Measurements from ENCODE around the gene ARHGAP26. TPM values are rescaled to one million over a fixed set of nuclear protein-coding genes. Genes with fewer than 3 reads are reported as not detected.

The ARHGAP26 gene
- total and polyA plus RNA-seq, 4 donors: 1.8 to 16.7 (median 4.1) TPM

DNA sequence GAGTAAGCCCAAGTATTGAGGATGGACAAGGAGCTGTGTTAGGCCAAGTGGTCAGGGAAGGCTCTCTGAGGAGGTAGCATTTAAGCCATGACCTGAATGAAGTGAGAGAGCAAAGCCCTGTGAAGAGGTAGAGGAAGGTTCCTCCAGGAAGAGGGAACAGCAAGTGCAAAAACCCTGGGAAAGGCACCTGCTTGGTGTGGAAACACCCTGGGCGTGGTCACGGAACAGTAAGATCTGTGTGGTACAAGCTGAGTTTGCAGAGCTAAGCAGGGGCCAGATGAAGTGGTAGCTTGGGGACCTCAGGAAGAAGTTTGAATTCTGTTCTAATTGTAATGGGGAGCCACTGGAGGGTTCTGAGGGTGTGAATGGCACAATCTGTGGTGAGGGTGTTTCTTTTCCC is 310.2 kb downstream of the ARHGAP26 start:
- no peak for TF ChIP-seq HNF4A (conservative IDR thresholded peaks at IDR 0.05)
- TF ChIP-seq TAF1 (conservative IDR thresholded peaks at IDR 0.05): no peak
- Histone ChIP-seq H3K36me3 (ENCODE audit: control insufficient read depth in 4 of 4, insufficient read depth in 3 of 4, low read depth in 1 of 4, low read length in 3 of 4) (no peaks in the 10 kb centered on the region), H3K27me3 (ENCODE audit: control insufficient read depth in 4 of 4, insufficient read depth in 4 of 4, low read length in 3 of 4) (no peaks in the 10 kb centered on the region), H3K27ac (ENCODE audit: low read depth in 1 of 2, low read length in 2 of 2) (no peak overlapping the region), H3K9me3 (ENCODE audit: control insufficient read depth in 4 of 4, low read length in 3 of 4) (no peaks in the 10 kb centered on the region), H3K4me1 (ENCODE audit: control insufficient read depth in 4 of 4, insufficient read depth in 4 of 4, low read length in 3 of 4) (no peaks in the 10 kb centered on the region), H3K9ac (ENCODE audit: low read depth in 1 of 2, low read length in 2 of 2) (no peak overlapping the region), H3K4me3 (ENCODE audit: low read depth in 1 of 3, low read length in 3 of 3) (no peak overlapping the region)
- WGBS: 91% methylated on average over 2 of the region's 2 CpGs
- DNase-seq (ENCODE audit: low spot score): no peak

DNA sequence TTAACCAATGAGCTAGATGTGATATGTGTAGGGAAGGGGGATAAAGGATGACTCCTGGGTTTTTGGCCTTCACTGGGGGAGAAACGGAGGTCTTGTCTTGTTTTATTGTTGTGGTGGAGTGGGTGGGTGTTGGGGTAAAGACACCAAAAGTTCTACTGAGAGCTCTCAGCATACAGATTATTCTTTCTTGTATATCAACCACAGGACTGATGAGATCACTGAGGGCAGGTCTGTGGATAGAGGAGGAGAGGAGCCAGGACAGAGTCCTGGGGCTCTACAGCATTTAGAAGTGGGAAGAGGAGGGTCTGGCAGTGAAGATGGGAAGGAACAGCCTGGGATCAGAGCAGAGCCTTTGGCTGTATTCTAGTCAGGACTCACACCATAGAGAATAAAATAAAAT is 310.8 kb downstream of the ARHGAP26 start:
- Histone ChIP-seq H3K9ac (ENCODE audit: low read depth in 1 of 2, low read length in 2 of 2) (no peak overlapping the region), H3K4me3 (ENCODE audit: low read depth in 1 of 3, low read length in 3 of 3) (no peak overlapping the region), H3K4me1 (ENCODE audit: control insufficient read depth in 4 of 4, insufficient read depth in 4 of 4, low read length in 3 of 4) (no peaks in the 10 kb centered on the region), H3K27me3 (ENCODE audit: control insufficient read depth in 4 of 4, insufficient read depth in 4 of 4, low read length in 3 of 4) (no peaks in the 10 kb centered on the region), H3K27ac (ENCODE audit: low read depth in 1 of 2, low read length in 2 of 2) (no peak overlapping the region), H3K36me3 (ENCODE audit: control insufficient read depth in 4 of 4, insufficient read depth in 3 of 4, low read depth in 1 of 4, low read length in 3 of 4) (no peaks in the 10 kb centered on the region), H3K9me3 (ENCODE audit: control insufficient read depth in 4 of 4, low read length in 3 of 4) (no peaks in the 10 kb centered on the region)
- WGBS: 93% methylated on average over 1 of the region's 1 CpG
- no peak for DNase-seq (ENCODE audit: low spot score)
- TF ChIP-seq SP1 (IDR thresholded peaks at IDR 0.05): no peak
- no peak for TF ChIP-seq JUND (IDR thresholded peaks at IDR 0.05)
- TF ChIP-seq NR2F2 (IDR thresholded peaks at IDR 0.05): no peak
- TF ChIP-seq EGR1 (IDR thresholded peaks at IDR 0.05; ENCODE audit: low read depth in 2 of 2): no peak
- no peak for TF ChIP-seq TAF1 (conservative IDR thresholded peaks at IDR 0.05)
- no peak for TF ChIP-seq HNF4G (IDR thresholded peaks at IDR 0.05)
- no peak for TF ChIP-seq RXRA (IDR thresholded peaks at IDR 0.05)
- TF ChIP-seq RAD21 (IDR thresholded peaks at IDR 0.05): no peak
- no peak for TF ChIP-seq YY1 (IDR thresholded peaks at IDR 0.05)
- TF ChIP-seq HNF4A (conservative IDR thresholded peaks at IDR 0.05): no peak
- TF ChIP-seq, protein P1, sequence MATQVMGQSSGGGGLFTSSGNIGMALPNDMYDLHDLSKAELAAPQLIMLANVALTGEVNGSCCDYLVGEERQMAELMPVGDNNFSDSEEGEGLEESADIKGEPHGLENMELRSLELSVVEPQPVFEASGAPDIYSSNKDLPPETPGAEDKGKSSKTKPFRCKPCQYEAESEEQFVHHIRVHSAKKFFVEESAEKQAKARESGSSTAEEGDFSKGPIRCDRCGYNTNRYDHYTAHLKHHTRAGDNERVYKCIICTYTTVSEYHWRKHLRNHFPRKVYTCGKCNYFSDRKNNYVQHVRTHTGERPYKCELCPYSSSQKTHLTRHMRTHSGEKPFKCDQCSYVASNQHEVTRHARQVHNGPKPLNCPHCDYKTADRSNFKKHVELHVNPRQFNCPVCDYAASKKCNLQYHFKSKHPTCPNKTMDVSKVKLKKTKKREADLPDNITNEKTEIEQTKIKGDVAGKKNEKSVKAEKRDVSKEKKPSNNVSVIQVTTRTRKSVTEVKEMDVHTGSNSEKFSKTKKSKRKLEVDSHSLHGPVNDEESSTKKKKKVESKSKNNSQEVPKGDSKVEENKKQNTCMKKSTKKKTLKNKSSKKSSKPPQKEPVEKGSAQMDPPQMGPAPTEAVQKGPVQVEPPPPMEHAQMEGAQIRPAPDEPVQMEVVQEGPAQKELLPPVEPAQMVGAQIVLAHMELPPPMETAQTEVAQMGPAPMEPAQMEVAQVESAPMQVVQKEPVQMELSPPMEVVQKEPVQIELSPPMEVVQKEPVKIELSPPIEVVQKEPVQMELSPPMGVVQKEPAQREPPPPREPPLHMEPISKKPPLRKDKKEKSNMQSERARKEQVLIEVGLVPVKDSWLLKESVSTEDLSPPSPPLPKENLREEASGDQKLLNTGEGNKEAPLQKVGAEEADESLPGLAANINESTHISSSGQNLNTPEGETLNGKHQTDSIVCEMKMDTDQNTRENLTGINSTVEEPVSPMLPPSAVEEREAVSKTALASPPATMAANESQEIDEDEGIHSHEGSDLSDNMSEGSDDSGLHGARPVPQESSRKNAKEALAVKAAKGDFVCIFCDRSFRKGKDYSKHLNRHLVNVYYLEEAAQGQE (IDR thresholded peaks at IDR 0.05): no peak
- TF ChIP-seq, protein P2, sequence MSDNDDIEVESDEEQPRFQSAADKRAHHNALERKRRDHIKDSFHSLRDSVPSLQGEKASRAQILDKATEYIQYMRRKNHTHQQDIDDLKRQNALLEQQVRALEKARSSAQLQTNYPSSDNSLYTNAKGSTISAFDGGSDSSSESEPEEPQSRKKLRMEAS (IDR thresholded peaks at IDR 0.05): no peak
- TF ChIP-seq FOXA1 (IDR thresholded peaks at IDR 0.05): no peak
- no peak for TF ChIP-seq FOXA2 (IDR thresholded peaks at IDR 0.05)
- TF ChIP-seq, protein P3, sequence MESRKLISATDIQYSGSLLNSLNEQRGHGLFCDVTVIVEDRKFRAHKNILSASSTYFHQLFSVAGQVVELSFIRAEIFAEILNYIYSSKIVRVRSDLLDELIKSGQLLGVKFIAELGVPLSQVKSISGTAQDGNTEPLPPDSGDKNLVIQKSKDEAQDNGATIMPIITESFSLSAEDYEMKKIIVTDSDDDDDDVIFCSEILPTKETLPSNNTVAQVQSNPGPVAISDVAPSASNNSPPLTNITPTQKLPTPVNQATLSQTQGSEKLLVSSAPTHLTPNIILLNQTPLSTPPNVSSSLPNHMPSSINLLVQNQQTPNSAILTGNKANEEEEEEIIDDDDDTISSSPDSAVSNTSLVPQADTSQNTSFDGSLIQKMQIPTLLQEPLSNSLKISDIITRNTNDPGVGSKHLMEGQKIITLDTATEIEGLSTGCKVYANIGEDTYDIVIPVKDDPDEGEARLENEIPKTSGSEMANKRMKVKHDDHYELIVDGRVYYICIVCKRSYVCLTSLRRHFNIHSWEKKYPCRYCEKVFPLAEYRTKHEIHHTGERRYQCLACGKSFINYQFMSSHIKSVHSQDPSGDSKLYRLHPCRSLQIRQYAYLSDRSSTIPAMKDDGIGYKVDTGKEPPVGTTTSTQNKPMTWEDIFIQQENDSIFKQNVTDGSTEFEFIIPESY (IDR thresholded peaks at IDR 0.05): no peak

DNA sequence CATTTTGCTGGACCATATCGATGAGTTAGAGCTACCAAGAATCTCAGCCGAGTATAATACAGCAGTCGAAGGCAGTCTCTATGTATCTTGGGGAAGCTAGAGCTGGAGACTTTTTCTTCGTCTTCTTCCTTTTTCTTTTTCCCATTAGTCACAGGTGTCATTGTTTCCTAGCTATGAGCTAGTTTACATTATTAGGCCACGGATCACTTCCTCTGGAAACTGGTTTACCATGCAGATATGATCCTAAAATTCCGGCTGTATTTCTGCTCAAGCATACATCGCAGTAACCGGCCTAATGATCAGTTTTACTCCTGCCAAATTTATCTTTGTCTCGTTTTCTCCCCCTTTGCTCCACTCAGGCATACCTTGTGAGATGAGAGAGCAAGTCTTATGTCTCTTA is 312.8 kb downstream of the ARHGAP26 start:
- Histone ChIP-seq H3K27me3 (ENCODE audit: control insufficient read depth in 4 of 4, insufficient read depth in 4 of 4, low read length in 3 of 4) (no peaks in the 10 kb centered on the region), H3K36me3 (ENCODE audit: control insufficient read depth in 4 of 4, insufficient read depth in 3 of 4, low read depth in 1 of 4, low read length in 3 of 4) (no peaks in the 10 kb centered on the region), H3K9ac (ENCODE audit: low read depth in 1 of 2, low read length in 2 of 2) (no peak overlapping the region), H3K4me3 (ENCODE audit: low read depth in 1 of 3, low read length in 3 of 3) (no peak overlapping the region), H3K27ac (ENCODE audit: low read depth in 1 of 2, low read length in 2 of 2) (no peak overlapping the region), H3K4me1 (ENCODE audit: control insufficient read depth in 4 of 4, insufficient read depth in 4 of 4, low read length in 3 of 4) (no peaks in the 10 kb centered on the region), H3K9me3 (ENCODE audit: control insufficient read depth in 4 of 4, low read length in 3 of 4) (no peaks in the 10 kb centered on the region)
- WGBS: 85% methylated on average over 9 of the region's 9 CpGs
- TF ChIP-seq, protein P3 (IDR thresholded peaks at IDR 0.05): no peak
- TF ChIP-seq EGR1 (IDR thresholded peaks at IDR 0.05; ENCODE audit: low read depth in 2 of 2) (no peak), FOXA1 (IDR thresholded peaks at IDR 0.05) (no peak), HNF4G (IDR thresholded peaks at IDR 0.05) (no peak), SP1 (IDR thresholded peaks at IDR 0.05) (no peak), TAF1 (conservative IDR thresholded peaks at IDR 0.05) (no peak), RAD21 (IDR thresholded peaks at IDR 0.05) (no peak), FOXA2 (IDR thresholded peaks at IDR 0.05) (no peak)
- DNase-seq (ENCODE audit: low spot score): no peak

Measured in liver (tissue), 9 donors.